ENCODE results near the gene MUS81.

MUS81 gene

GRCh38 chr11:65880027-65880426 is 19.8 kb downstream of the MUS81 start:
- no peak for ATAC-seq (ENCODE audit: insufficient read depth, low read depth)
- Histone ChIP-seq H4K20me1 (ENCODE audit: insufficient read depth, low read length) (peaks cover 11% of the 10 kb centered on the region), H3K9ac (ENCODE audit: low read depth, low read length) (no peak overlapping the region), H3K4me1 (ENCODE audit: insufficient read depth, low read length) (peaks cover 13% of the 10 kb centered on the region), H2AFZ (ENCODE audit: low read depth, low read length) (no peak overlapping the region), H3K79me2 (ENCODE audit: insufficient read depth, low read length) (0 out of 2 replicates have a peak, but pooled peaks cover 3% of the 10 kb centered on the region), H3K4me2 (ENCODE audit: insufficient read depth, low read length) (no peak overlapping the region), H3K27ac (ENCODE audit: low read length) (no peak overlapping the region), H3K9me3 (ENCODE audit: insufficient read depth, low read length, severe bottlenecking) (no peaks in the 10 kb centered on the region), H3K36me3 (ENCODE audit: insufficient read depth, low read length) (peaks cover 31% of the 10 kb centered on the region), H3K27me3 (ENCODE audit: insufficient read depth, low read length, poor library complexity) (no peaks in the 10 kb centered on the region), H3K4me3 (ENCODE audit: low read depth in 1 of 2, low read length in 2 of 2) (no peak overlapping the region)
- DNase-seq: no peak
- TF ChIP-seq EZH2 (IDR thresholded peaks at IDR 0.05; ENCODE audit: borderline replicate concordance, low read depth, low read length, severe bottlenecking) (no peak), CTCF (IDR thresholded peaks at IDR 0.05; ENCODE audit: borderline replicate concordance, extremely low read depth, low read length, poor library complexity, severe bottlenecking) (no peak)

GRCh38 chr11:65880844-65881421 is 20.7 kb downstream of the MUS81 start:
- peaks cover 15% of the 10 kb centered on the region for H4K20me1 ChIP-seq (ENCODE audit: insufficient read depth, low read length)
- H3K4me2 ChIP-seq (ENCODE audit: insufficient read depth, low read length): no peak overlapping the region
- no peaks in the 10 kb centered on the region for H3K27me3 ChIP-seq (ENCODE audit: insufficient read depth, low read length, poor library complexity)
- no peak overlapping the region for H2AFZ ChIP-seq (ENCODE audit: low read depth, low read length)
- H3K4me1 ChIP-seq (ENCODE audit: insufficient read depth, low read length): peaks cover 20% of the 10 kb centered on the region
- no peaks in the 10 kb centered on the region for H3K9me3 ChIP-seq (ENCODE audit: insufficient read depth, low read length, severe bottlenecking)
- DNase-seq (no peak), ATAC-seq (ENCODE audit: insufficient read depth, low read depth) (no peak)
- no peak for TF ChIP-seq EZH2 (IDR thresholded peaks at IDR 0.05; ENCODE audit: borderline replicate concordance, low read depth, low read length, severe bottlenecking)
- no peak for TF ChIP-seq CTCF (IDR thresholded peaks at IDR 0.05; ENCODE audit: borderline replicate concordance, extremely low read depth, low read length, poor library complexity, severe bottlenecking)
- 0 out of 2 replicates have a peak, but pooled peaks cover 3% of the 10 kb centered on the region for H3K79me2 ChIP-seq (ENCODE audit: insufficient read depth, low read length)
- H3K9ac ChIP-seq (ENCODE audit: low read depth, low read length): no peak overlapping the region
- H3K4me3 ChIP-seq (ENCODE audit: low read depth in 1 of 2, low read length in 2 of 2): no peak overlapping the region
- H3K27ac ChIP-seq (ENCODE audit: low read length): no peak overlapping the region
- H3K36me3 ChIP-seq (ENCODE audit: insufficient read depth, low read length): peaks cover 39% of the 10 kb centered on the region

GRCh38 chr11:65882120-65883057 is 22.2 kb downstream of the MUS81 start:
- DNase-seq: no peak
- Histone ChIP-seq H3K27me3 (ENCODE audit: insufficient read depth, low read length, poor library complexity) (no peaks in the 10 kb centered on the region), H3K9me3 (ENCODE audit: insufficient read depth, low read length, severe bottlenecking) (no peaks in the 10 kb centered on the region), H3K36me3 (ENCODE audit: insufficient read depth, low read length) (peaks cover 53% of the 10 kb centered on the region), H3K4me2 (ENCODE audit: insufficient read depth, low read length) (no peak overlapping the region), H3K4me3 (ENCODE audit: low read depth in 1 of 2, low read length in 2 of 2) (no peak overlapping the region), H4K20me1 (ENCODE audit: insufficient read depth, low read length) (peaks cover 15% of the 10 kb centered on the region), H3K9ac (ENCODE audit: low read depth, low read length) (no peak overlapping the region), H3K79me2 (ENCODE audit: insufficient read depth, low read length) (peaks cover 12% of the 10 kb centered on the region), H3K27ac (ENCODE audit: low read length) (no peak overlapping the region), H3K4me1 (ENCODE audit: insufficient read depth, low read length) (peaks cover 33% of the 10 kb centered on the region), H2AFZ (ENCODE audit: low read depth, low read length) (no peak overlapping the region)
- TF ChIP-seq EZH2 (IDR thresholded peaks at IDR 0.05; ENCODE audit: borderline replicate concordance, low read depth, low read length, severe bottlenecking): no peak
- no peak for TF ChIP-seq CTCF (IDR thresholded peaks at IDR 0.05; ENCODE audit: borderline replicate concordance, extremely low read depth, low read length, poor library complexity, severe bottlenecking)
- no peak for ATAC-seq (ENCODE audit: insufficient read depth, low read depth)
